Putamen (tissue), 1 donor: ENCODE results near the gene ABRAXAS1.

Source experiments
- DNase-seq: peaks from one replicate; pipeline ENCODE4 v3.0.0-alpha.2; 2016; ENCODE audit warnings: low spot score

The ABRAXAS1 gene

DNA sequence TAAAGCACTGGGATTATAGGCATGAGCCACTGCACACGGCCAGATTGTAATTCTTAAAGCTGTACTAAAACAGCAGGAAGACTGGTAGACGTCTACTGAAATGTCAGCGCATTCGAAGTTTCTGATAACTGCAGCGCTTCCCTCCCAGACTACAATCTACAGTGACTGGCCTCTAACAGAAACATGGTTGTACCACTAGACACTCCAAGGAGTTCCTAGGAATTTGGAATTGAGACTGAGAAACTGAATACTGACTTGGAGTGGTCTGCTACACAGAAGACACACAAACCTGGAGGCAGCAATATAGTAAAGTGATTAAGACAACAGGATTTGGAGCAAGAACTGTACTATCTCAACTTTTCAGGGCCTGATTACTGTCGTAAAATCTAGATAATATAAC, 30.2 kb downstream of the ABRAXAS1 start:
- DNase-seq = no peak

DNA sequence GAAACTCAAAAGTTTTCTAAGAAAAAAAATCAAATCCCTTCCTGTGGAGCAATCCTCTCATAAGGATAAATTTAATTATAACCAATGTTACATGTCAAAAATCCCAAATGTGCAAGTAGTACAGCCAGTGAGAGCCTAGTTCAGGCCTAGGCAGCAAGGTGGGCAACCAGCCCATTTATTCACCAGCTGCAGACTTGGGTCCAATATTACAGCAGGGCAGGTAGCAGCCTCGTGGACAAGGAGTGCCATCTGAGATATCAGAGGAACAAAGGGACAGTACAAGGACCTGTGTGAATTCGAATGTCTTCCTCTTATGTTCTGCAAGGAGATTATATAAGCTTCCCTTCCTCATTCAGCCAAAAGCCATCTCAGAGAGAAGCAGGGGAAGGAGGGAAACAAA, 35.9 kb downstream of the ABRAXAS1 start:
- DNase-seq = no peak

DNA sequence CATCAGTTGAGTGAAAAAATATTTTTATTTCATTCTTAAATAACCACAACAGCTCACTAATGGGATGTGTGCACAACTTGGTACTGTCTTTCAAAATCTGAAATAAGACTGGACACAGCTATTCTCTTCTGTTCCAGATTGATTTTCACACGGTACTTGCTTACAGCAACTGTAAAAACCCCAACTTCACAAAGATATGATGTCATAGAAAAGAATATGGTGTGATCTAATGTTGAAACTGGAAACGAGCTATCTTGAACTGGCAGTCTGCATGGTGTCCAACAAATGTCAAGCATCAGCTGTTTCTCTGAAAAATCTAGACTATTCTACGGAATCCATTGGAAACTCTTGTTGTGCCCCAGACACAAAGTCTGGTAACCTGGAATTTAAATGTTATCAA, 44.0 kb downstream of the ABRAXAS1 start:
- DNase-seq = no peak

DNA sequence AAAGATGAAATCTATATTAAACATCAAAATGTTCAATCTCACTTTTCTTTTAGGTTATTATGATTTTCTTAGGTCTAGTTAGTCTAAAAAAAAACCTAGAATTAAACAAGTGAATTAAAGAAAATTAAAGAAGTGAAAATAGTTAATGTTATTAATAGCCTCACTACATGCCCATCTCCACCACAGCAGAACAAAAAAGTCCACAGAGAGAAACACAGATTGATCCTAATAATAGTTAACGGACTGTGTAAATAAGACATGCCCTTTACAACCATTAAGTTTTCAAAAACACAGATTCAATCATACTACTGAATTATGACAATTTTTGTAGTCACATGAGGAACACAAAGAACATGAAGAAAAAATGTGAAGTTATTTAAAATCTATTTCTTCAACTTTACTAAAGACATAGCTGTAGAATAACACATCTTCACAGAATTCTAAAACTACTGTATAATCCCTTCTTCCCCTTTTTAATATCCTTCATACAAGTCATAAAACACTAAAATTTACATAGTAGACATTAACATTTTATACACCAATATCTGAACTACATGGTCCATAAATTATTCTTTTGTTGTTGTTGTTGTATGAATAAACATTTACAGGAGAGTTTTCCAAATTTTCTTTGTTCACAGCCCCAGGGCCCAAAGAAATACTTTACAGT, 44.6 kb downstream of the ABRAXAS1 start:
- DNase-seq = no peak

DNA sequence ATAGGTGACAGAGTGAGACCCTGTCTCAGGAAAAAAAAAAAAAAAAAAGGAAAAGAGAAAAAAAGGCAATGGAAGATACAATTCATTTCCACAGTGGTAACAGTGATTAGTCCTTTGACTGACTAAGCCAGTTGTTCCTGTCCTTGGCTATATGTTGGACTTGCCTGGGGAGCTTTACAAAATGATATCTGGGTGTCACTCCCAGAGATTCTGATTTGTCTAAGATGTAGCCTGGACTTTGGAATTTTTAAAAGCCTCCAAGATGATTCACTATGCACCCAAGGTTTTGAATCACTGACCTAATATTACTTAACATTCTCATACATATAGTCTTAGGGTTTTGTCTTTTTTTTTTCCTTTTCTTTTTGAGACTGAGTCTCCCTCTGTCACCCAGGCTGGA, 46.2 kb downstream of the ABRAXAS1 start:
- DNase-seq = no peak

DNA sequence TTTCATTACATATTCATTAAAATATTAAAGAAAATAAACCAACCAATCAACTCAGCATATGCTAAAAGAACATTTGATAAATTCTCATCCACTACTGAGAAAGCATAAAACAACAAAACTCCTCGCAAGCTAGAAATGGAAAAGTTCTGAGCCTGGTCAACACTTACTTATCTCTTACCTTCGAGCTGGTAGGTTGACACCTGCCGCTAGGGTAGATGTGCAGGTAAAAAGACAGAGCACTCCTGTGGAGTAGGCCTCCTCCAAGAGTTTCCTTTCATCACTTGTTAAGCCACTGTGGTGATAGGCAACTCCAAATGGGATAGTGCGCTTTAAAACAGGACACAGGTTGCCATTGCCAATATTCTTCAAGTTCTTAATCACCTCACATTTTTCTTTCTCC, 48.2 kb downstream of the ABRAXAS1 start:
- DNase-seq = no peak

DNA sequence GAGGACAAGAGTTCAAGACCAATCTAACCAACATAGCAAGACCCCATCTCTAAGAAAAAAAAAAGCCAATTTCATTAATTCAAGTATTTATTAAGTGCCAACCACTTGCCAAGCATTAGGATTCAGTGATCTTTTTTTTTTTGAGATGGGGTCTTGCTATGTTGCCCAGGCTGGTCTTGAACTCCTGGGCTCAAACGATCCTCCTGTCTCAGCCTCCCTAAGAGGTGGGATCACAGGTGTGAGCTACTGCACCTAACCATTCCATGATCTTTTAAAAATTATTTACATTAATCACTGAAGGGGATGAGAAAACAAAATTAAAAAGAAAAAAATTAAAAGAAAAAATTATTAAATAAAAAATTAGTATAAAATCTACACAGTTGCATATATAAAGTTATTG, 53.7 kb downstream of the ABRAXAS1 start:
- DNase-seq = no peak

DNA sequence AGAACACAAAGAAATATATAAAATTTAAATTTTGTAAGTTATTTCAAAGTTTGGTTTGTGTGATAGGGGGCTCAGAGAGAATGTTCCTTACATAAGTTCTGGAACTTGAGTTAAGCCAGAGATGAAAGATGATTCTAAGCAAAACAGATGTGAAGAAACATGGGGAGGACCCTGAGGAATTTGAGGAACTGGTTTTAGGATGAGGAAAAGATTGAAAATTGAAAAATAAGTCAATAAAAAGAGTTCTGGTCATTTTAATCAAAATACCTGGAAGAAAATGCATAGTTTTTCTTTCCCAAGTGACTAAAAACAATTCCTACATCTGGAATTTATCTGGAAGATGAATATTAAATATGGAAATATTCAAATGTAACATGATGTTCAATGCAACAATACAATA, 66.7 kb downstream of the ABRAXAS1 start:
- DNase-seq = no peak

DNA sequence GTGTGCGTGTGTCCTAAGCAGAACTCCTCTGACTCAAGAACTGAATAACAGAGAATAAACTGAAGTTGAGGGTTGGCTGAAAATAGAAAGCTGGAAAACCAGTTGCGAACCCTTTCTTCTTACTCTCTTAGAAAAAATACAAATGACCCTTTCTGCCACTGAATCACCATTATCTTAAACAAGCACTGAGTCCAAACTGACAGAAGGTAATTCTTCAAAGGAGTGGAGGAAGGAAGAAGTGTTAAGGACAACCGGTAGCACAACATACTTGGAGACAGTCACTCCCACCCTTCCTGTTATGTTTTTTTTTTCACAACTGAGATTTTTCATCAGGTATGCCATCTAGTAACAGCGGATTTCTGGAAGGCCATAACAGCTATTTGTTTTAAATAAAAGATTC, 67.3 kb downstream of the ABRAXAS1 start:
- no peak for DNase-seq

DNA sequence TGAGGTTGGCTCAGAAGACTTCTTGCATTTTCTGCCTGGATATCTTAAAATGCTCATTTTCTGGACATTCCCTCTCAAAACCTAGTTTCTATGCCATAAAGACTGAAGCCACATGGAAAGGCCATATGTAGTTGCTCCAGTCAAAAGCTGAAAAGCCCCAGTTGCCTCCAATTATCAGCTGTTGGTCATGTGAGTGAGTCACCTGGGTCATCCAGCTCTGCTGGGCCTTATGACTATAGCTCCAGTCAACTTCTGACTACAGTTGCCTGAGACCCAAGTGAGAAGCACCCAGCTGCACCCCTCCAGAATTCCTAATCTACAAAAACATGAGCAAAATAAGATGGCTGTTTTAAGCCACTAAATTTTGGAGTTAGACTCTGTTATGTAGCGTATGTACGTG, 71.2 kb downstream of the ABRAXAS1 start:
- no peak for DNase-seq
